Adrenal gland (tissue), 5 donors: Measurements from ENCODE around the gene EIPR1.

ENCODE experiments used
- POLR2A ChIP-seq, 2 donors: fragments of 450-650 bp; IDR thresholded peaks; one replicate each; pipeline ENCODE4 v1.6.1; 2017; ENCODE audit warnings: antibody characterized with exemption in 2 of 2, mild to moderate bottlenecking in 2 of 2, moderate library complexity in 1 of 2
- TF ChIP-seq, protein P1 (sequence below), 6 experiments: fragments of 450-650 bp in 4 of 6; fragments of 200-600 bp in 2 of 6; sonication (generic) in 1 of 6; IDR thresholded peaks; 1 replicate in 5 of 6; 2 replicates in 1 of 6; pipeline versions ENCODE4 v1.5.1 to v1.8.0; 2016 to 2021; ENCODE audit warnings: antibody characterized with exemption in 6 of 6, mild to moderate bottlenecking in 2 of 6, moderate library complexity in 1 of 6
- donor health status: DM: no; HTN: no; CAD: no.

DNA sequence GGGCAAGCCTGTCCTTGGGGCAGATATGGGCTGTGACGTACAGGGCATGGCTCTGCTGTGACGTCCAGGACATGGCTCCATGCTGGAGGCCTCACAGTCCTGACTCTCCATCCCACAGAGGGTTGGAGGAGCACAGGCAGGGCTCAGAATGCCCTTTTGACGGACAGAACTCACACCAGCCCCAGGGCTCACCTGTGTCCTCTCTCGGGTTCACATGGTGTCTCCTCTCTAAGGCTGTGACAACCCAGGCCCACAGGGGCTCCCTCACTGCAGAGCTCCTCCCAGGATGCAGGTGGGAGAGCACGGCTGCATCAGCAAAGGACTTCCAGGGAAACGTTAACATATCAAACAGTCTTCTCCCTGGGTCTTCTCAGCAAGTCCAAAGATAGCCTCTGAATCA is 133.8 kb downstream of the EIPR1 start:
- TF ChIP-seq, protein P1, sequence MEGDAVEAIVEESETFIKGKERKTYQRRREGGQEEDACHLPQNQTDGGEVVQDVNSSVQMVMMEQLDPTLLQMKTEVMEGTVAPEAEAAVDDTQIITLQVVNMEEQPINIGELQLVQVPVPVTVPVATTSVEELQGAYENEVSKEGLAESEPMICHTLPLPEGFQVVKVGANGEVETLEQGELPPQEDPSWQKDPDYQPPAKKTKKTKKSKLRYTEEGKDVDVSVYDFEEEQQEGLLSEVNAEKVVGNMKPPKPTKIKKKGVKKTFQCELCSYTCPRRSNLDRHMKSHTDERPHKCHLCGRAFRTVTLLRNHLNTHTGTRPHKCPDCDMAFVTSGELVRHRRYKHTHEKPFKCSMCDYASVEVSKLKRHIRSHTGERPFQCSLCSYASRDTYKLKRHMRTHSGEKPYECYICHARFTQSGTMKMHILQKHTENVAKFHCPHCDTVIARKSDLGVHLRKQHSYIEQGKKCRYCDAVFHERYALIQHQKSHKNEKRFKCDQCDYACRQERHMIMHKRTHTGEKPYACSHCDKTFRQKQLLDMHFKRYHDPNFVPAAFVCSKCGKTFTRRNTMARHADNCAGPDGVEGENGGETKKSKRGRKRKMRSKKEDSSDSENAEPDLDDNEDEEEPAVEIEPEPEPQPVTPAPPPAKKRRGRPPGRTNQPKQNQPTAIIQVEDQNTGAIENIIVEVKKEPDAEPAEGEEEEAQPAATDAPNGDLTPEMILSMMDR (IDR thresholded peaks at IDR 0.05) = no peak
- no peak for TF ChIP-seq POLR2A (IDR thresholded peaks at IDR 0.05)
